NCI-H526 (cell line): ENCODE results near the gene VTI1A.
A peak's percentile ranks its signal among the peaks of the same experiment; 100 is the strongest.
"Not testable (repeated sequence)": the region's sequence is repeated elsewhere in the genome, so short reads cannot be mapped to it uniquely, and the experiment has no call there.

Experiments used
- DNase-seq, 2 experiments: peaks; one replicate each; lab custom pipeline; 2025; lab: John Stamatoyannopoulos, UW

The VTI1A gene

GRCh38 chr10:112723876-112724275 is 276.9 kb downstream of the VTI1A start:
- no peak for DNase-seq

GRCh38 chr10:112724404-112724991 is 277.5 kb downstream of the VTI1A start:
- no peak for DNase-seq

GRCh38 chr10:112728118-112728883 is 281.3 kb downstream of the VTI1A start:
- DNase-seq, result no peak

GRCh38 chr10:112728997-112729396 is 282.0 kb downstream of the VTI1A start:
- no peak for DNase-seq

- DNase-seq, result not testable (repeated sequence)
These were observed 284.4 kb downstream of the VTI1A start for GRCh38 chr10:112731450-112731849.

GRCh38 chr10:112732277-112732921 is 285.4 kb downstream of the VTI1A start:
- peak; percentile 83 to 89 for DNase-seq

GRCh38 chr10:112735041-112735695 is 288.2 kb downstream of the VTI1A start:
- DNase-seq, result no peak

GRCh38 chr10:112738606-112739591 is 291.9 kb downstream of the VTI1A start:
- DNase-seq, result no peak

GRCh38 chr10:112739592-112740353 is 292.8 kb downstream of the VTI1A start:
- no peak for DNase-seq

- DNase-seq, result no peak
These were observed 294.9 kb downstream of the VTI1A start for GRCh38 chr10:112741830-112742402.

GRCh38 chr10:112744181-112745096 is 297.4 kb downstream of the VTI1A start:
- DNase-seq, result no peak

- DNase-seq, result no peak
These were observed 299.3 kb downstream of the VTI1A start for GRCh38 chr10:112746329-112746728.

- DNase-seq, result no peak
These were observed 303.6 kb downstream of the VTI1A start for GRCh38 chr10:112750427-112751167.

- DNase-seq, result no peak
These were observed 304.6 kb downstream of the VTI1A start for GRCh38 chr10:112751651-112752050.

GRCh38 chr10:112752288-112752687 is 305.3 kb downstream of the VTI1A start:
- no peak for DNase-seq

GRCh38 chr10:112753961-112754411 is 307.0 kb downstream of the VTI1A start:
- no peak for DNase-seq

- no peak for DNase-seq
These were observed 308.6 kb downstream of the VTI1A start for GRCh38 chr10:112755446-112756234.

GRCh38 chr10:112756235-112756527 is 309.2 kb downstream of the VTI1A start:
- no peak for DNase-seq
